GM12878 (cell line): ENCODE data around the gene ARHGAP5. TPM values are rescaled to one million over a fixed set of nuclear protein-coding genes. Genes with fewer than 3 reads are reported as not detected.

Source experiments
- ATAC-seq: fragments of 200-7000 bp; cut with Tn5 transposase; 3 replicates; pipeline ENCODE4 v1.9.1; 2020; ENCODE audit warnings: mild to moderate bottlenecking, moderate library complexity
- BruUV-seq: library from RNA; stranded (reverse); fragments of 400-500 nt; replicated peaks from 2 replicates; lab custom pipeline; 2021; lab: Mats Ljungman, UMichigan
- CTCF ChIA-PET: fragments of 300-600 bp; sonication (Branson Sonifier 250); formaldehyde crosslinking; extraction: SDS; loops from one replicate; lab custom pipeline; 2021; ENCODE audit warnings: inconsistent platforms; lab: Yijun Ruan, JAX
- POLR2A ChIA-PET: fragments of 350-600 bp; formaldehyde crosslinking; extraction: SDS; loops from one replicate; lab custom pipeline; 2021; ENCODE audit warnings: inconsistent platforms; lab: Charles Lee
- RAD21 ChIA-PET: fragments of 300-600 bp; sonication (Branson Sonifier 250); formaldehyde crosslinking; loops from one replicate; lab custom pipeline; 2023; ENCODE audit warnings: antibody characterized with exemption; ENCODE audit not compliant: unreplicated experiment; lab: Charles Lee
- SMC1A ChIA-PET: fragments of 300-600 bp; sonication (Branson Sonifier 250); formaldehyde crosslinking; loops from one replicate; lab custom pipeline; 2023; ENCODE audit not compliant: unreplicated experiment, uncharacterized antibody; lab: Charles Lee
- DNase-seq: peaks from one replicate; pipeline ENCODE4 v3.0.0-alpha.2; 2011; ENCODE audit warnings: low read depth, low spot score
- FAIRE-seq: peaks from 3 replicates; lab custom pipeline; 2011; peaks lifted over from hg19 to GRCh38; lab: Jason Lieb, UNC
- H2AFZ ChIP-seq: 2 replicates; pipeline ENCODE4 v1.6.0; 2011; ENCODE audit warnings: low read depth, low read length, control low read depth; ENCODE audit not compliant: control insufficient read depth
- H3K27ac ChIP-seq: 2 replicates; pipeline ENCODE4 v1.5.1; 2011; ENCODE audit warnings: control low read depth; ENCODE audit not compliant: control insufficient read depth, insufficient read depth
- H3K27me3 ChIP-seq, 2 experiments: replicated peaks in 1 of 2; 2 replicates each; pipeline versions ENCODE4 v1.6.0 to v1.6.1; 2011; ENCODE audit warnings: low read length in 1 of 2; ENCODE audit not compliant: control insufficient read depth in 2 of 2, insufficient read depth in 2 of 2
- H3K36me3 ChIP-seq, 2 experiments: 2 replicates each; pipeline ENCODE4 v1.5.1; 2011; ENCODE audit warnings: low read length in 1 of 2; ENCODE audit not compliant: control insufficient read depth in 2 of 2, insufficient read depth in 2 of 2
- H3K4me1 ChIP-seq: 2 replicates; pipeline ENCODE4 v1.6.1; 2011; ENCODE audit warnings: mild to moderate bottlenecking, low read length, moderate library complexity, mixed read lengths; ENCODE audit not compliant: control insufficient read depth, insufficient read depth
- H3K4me2 ChIP-seq: 2 replicates; pipeline ENCODE4 v1.6.0; 2011; ENCODE audit warnings: control low read depth; ENCODE audit not compliant: control insufficient read depth, insufficient read depth
- H3K4me3 ChIP-seq: fragments of 200-600 bp; sonication (generic); 2 replicates; pipeline ENCODE4 v1.5.1; 2016
- H3K79me2 ChIP-seq: 2 replicates; pipeline ENCODE4 v1.6.0; 2011; ENCODE audit warnings: low read length; ENCODE audit not compliant: control insufficient read depth, insufficient read depth
- H3K9ac ChIP-seq: 2 replicates; pipeline ENCODE4 v1.8.0; 2011; ENCODE audit warnings: low read length, control low read depth, mixed read lengths; ENCODE audit not compliant: control insufficient read depth, insufficient read depth
- H3K9me3 ChIP-seq: replicated peaks from 3 replicates; pipeline ENCODE4 v1.5.1; 2011; ENCODE audit warnings: mild to moderate bottlenecking, low read length; ENCODE audit not compliant: control insufficient read depth, insufficient read depth
- H4K20me1 ChIP-seq: 2 replicates; pipeline ENCODE4 v1.6.0; 2011; ENCODE audit not compliant: control insufficient read depth, insufficient read depth
- BCLAF1 ChIP-seq: fragments of 450-650 bp; IDR thresholded peaks from 2 replicates; pipeline ENCODE4 v1.6.1; 2017; ENCODE audit warnings: antibody characterized with exemption, mild to moderate bottlenecking, moderate library complexity
- BMI1 ChIP-seq: fragments of 450-650 bp; IDR thresholded peaks from 2 replicates; pipeline ENCODE4 v1.6.1; 2016; ENCODE audit warnings: mild to moderate bottlenecking, moderate library complexity, borderline replicate concordance
- DPF2 ChIP-seq: fragments of 450-650 bp; IDR thresholded peaks from 2 replicates; pipeline ENCODE4 v1.6.1; 2017; ENCODE audit warnings: mild to moderate bottlenecking
- ELK1 ChIP-seq: IDR thresholded peaks from 2 replicates; pipeline ENCODE4 v1.6.1; 2012; ENCODE audit warnings: low read depth, low read length, improper control_type of control experiment
- HCFC1 ChIP-seq: fragments of 150-350 bp; IDR thresholded peaks from 2 replicates; pipeline ENCODE4 v1.6.1; 2014; ENCODE audit warnings: low read length
- IKZF1 ChIP-seq: fragments of 450-650 bp; conservative IDR thresholded peaks from 2 replicates; pipeline ENCODE4 v1.6.1; 2017; ENCODE audit warnings: antibody characterized with exemption, mild to moderate bottlenecking
- MEF2B ChIP-seq: fragments of 450-650 bp; IDR thresholded peaks from 2 replicates; pipeline ENCODE4 v1.6.1; 2018; ENCODE audit warnings: mild to moderate bottlenecking, moderate library complexity; ENCODE audit not compliant: partially characterized antibody, poor library complexity, severe bottlenecking
- MTA2 ChIP-seq: fragments of 450-650 bp; IDR thresholded peaks from 2 replicates; pipeline ENCODE4 v1.6.1; 2016; ENCODE audit warnings: low read depth, mild to moderate bottlenecking, moderate library complexity
- MTA3 ChIP-seq: IDR thresholded peaks from 2 replicates; pipeline ENCODE4 v1.6.1; 2012; ENCODE audit warnings: low read length, inconsistent platforms, borderline replicate concordance
- NR2C1 ChIP-seq: fragments of 450-650 bp; IDR thresholded peaks from 2 replicates; pipeline ENCODE4 v1.6.1; 2017; ENCODE audit warnings: antibody characterized with exemption, mild to moderate bottlenecking, moderate library complexity
- NR2F1 ChIP-seq: fragments of 450-650 bp; conservative IDR thresholded peaks from 2 replicates; pipeline ENCODE4 v1.6.1; 2017; ENCODE audit warnings: mild to moderate bottlenecking
- PAX5 ChIP-seq: IDR thresholded peaks from 2 replicates; pipeline ENCODE4 v1.6.1; 2011; ENCODE audit warnings: low read depth, low read length, borderline replicate concordance
- RUNX3 ChIP-seq: IDR thresholded peaks from 2 replicates; pipeline ENCODE4 v1.6.1; 2012; ENCODE audit warnings: low read length, inconsistent platforms
- SMC3 ChIP-seq: IDR thresholded peaks from 2 replicates; pipeline ENCODE4 v1.6.1; 2011; ENCODE audit warnings: low read length, improper control_type of control experiment, borderline replicate concordance
- SREBF2 ChIP-seq: IDR thresholded peaks from 2 replicates; pipeline ENCODE4 v1.6.1; 2012; ENCODE audit warnings: mild to moderate bottlenecking, low read length
- TCF12 ChIP-seq: IDR thresholded peaks from 2 replicates; pipeline ENCODE4 v1.6.1; 2011; ENCODE audit warnings: low read depth, mild to moderate bottlenecking, low read length
- ZBED1 ChIP-seq: IDR thresholded peaks from 2 replicates; pipeline ENCODE4 v1.6.1; 2016; ENCODE audit warnings: borderline replicate concordance
- WGBS: methylation state at CpG from one replicate; pipeline ENCODE4 v1.1.6; 2016; ENCODE audit warnings: low lambda C conversion rate; ENCODE audit not compliant: insufficient replicate concordance, insufficient coverage; ENCODE audit errors: missing lambda C conversion rate; 5-methylcytosine and 5-hydroxymethylcytosine counted together
- in situ Hi-C: fragments of 300-500 bp; cut with MboI; formaldehyde crosslinking; loops from 9 replicates; pipeline ENCODE4 v1.14.3; 2018; ENCODE audit warnings: mixed read lengths
- intact Hi-C: fragments of 100-400 bp; cut with micrococcal nuclease; formaldehyde crosslinking; loops from one replicate; pipeline ENCODE4 v1.14.2; 2022; ENCODE audit not compliant: unreplicated experiment
- polyA plus RNA-seq, 11 experiments: library from polyadenylated mRNA; depleted of rRNA in 4 of 11; unstranded in 6 of 11; stranded (reverse) in 5 of 11; fragments of >200 nt; fragmentation: Nextera tagmentation in 4 of 11; fragmentation: Illumina TruSeq in 1 of 11; extraction: Ambion mirVana in 4 of 11; extraction: Trizol in 1 of 11; gene quantifications; 1 replicate in 1 of 11; 2 replicates in 10 of 11; pipeline versions ENCODE4 v1.2.1 to v1.2.3, GENCODE V29; 2011 to 2016; ENCODE audit warnings: inconsistent platforms in 2 of 11, missing spikeins in 2 of 11, low read depth in 1 of 11
- total RNA-seq, 4 experiments: library from RNA; depleted of rRNA in 3 of 4; stranded (reverse); fragments of >200 nt in 3 of 4; fragmentation: Illumina TruSeq in 1 of 4; extraction: Trizol in 1 of 4; gene quantifications; 2 replicates each; pipeline versions ENCODE4 v1.2.1 to v1.2.3, GENCODE V29; 2013 to 2021
- TF ChIP-seq, protein P1 (sequence below): fragments of 450-650 bp; formaldehyde crosslinking; IDR thresholded peaks from 2 replicates; pipeline ENCODE4 v1.4.0; 2020; ENCODE audit warnings: mild to moderate bottlenecking, moderate library complexity

The ARHGAP5 gene
- total and polyA plus RNA-seq, 10 of the 15 experiments (the other 5 are each of a cell fraction or from before 2014, with no cell fraction given): 0.91 to 19.6 (median 7.2) TPM

- H3K9me3 ChIP-seq: no peaks in the 10 kb centered on the region
- in situ Hi-C loops: no loop called here
- peak; percentile 66 for ATAC-seq
- H3K27ac ChIP-seq: no peak overlapping the region
- no peak overlapping the region for H3K9ac ChIP-seq
- no peaks in the 10 kb centered on the region for H3K27me3 ChIP-seq
- DNase-seq: no peak
- SMC1A ChIA-PET: interaction anchor here (0.7 to 3.3 kb wide), 13 partner anchors 10 to 124 kb away, joined by 3 to 22 read pairs (median 4); no protein-coding TSS in a partner anchor
- WGBS: 3% methylated on average over 1 of the region's 1 CpG
- H3K4me1 ChIP-seq: peaks cover 16% of the 10 kb centered on the region
- H3K36me3 ChIP-seq: no peaks in the 10 kb centered on the region
- no peak overlapping the region for H3K4me2 ChIP-seq
- H3K4me3 ChIP-seq: no peak overlapping the region
- RAD21 ChIA-PET: interaction anchor here (1.5 to 3.3 kb wide), 3 partner anchors 61 to 263 kb away, joined by 4 to 13 read pairs (median 12); no protein-coding TSS in a partner anchor
- no peak overlapping the region for H2AFZ ChIP-seq
- H3K79me2 ChIP-seq: no peaks in the 10 kb centered on the region
- no TSS peak for BruUV-seq
- CTCF ChIA-PET: interaction anchor here (0.9 to 2.6 kb wide), 7 partner anchors 8 to 88 kb away, joined by 3 to 15 read pairs (median 3); no protein-coding TSS in a partner anchor
- POLR2A ChIA-PET: no interaction called here
- no peaks in the 10 kb centered on the region for H4K20me1 ChIP-seq
- FAIRE-seq: no peak
- intact Hi-C loops: no loop called here
- TF ChIP-seq MTA3 (no peak), HCFC1 (no peak), MEF2B (peak; percentile 9), NR2C1 (no peak), MTA2 (peak; percentile 91; the same call in 1 of the 2 replicates), NR2F1 (0 out of 2 replicates have a peak, but pooled peaks have one; percentile 30), RUNX3 (peak; percentile 73), PAX5 (no peak), BMI1 (no peak), IKZF1 (peak; percentile 72), SMC3 (no peak), ZBED1 (no peak), DPF2 (0 out of 2 replicates have a peak, but pooled peaks have one; percentile 50), ELK1 (no peak), BCLAF1 (no peak), TCF12 (0 out of 2 replicates have a peak, but pooled peaks have one; percentile 17), SREBF2 (no peak)
- TF ChIP-seq, protein P1, sequence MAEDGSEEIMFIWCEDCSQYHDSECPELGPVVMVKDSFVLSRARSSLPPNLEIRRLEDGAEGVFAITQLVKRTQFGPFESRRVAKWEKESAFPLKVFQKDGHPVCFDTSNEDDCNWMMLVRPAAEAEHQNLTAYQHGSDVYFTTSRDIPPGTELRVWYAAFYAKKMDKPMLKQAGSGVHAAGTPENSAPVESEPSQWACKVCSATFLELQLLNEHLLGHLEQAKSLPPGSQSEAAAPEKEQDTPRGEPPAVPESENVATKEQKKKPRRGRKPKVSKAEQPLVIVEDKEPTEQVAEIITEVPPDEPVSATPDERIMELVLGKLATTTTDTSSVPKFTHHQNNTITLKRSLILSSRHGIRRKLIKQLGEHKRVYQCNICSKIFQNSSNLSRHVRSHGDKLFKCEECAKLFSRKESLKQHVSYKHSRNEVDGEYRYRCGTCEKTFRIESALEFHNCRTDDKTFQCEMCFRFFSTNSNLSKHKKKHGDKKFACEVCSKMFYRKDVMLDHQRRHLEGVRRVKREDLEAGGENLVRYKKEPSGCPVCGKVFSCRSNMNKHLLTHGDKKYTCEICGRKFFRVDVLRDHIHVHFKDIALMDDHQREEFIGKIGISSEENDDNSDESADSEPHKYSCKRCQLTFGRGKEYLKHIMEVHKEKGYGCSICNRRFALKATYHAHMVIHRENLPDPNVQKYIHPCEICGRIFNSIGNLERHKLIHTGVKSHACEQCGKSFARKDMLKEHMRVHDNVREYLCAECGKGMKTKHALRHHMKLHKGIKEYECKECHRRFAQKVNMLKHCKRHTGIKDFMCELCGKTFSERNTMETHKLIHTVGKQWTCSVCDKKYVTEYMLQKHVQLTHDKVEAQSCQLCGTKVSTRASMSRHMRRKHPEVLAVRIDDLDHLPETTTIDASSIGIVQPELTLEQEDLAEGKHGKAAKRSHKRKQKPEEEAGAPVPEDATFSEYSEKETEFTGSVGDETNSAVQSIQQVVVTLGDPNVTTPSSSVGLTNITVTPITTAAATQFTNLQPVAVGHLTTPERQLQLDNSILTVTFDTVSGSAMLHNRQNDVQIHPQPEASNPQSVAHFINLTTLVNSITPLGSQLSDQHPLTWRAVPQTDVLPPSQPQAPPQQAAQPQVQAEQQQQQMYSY (CRISPR knock-in tag): no peak
Observed at GRCh38 chr14:32197919-32198318, 120.8 kb downstream of the ARHGAP5 start.
